Keratinocyte (primary cell): ENCODE results near the gene NDUFAF8. TPM values are rescaled to one million over a fixed set of nuclear protein-coding genes. Genes with fewer than 3 reads are reported as not detected.

Experiments
- DNase-seq: peaks from one replicate; pipeline ENCODE4 v3.0.0-alpha.2; 2011; ENCODE audit warnings: low read depth, missing footprints, low spot score
- FAIRE-seq: peaks from 2 replicates; lab custom pipeline; 2011; peaks lifted over from hg19 to GRCh38; lab: Jason Lieb, UNC
- H2AFZ ChIP-seq: 2 replicates; pipeline ENCODE4 v1.6.0; 2012; ENCODE audit warnings: low read length, control low read depth, inconsistent platforms; ENCODE audit not compliant: control insufficient read depth
- H3K27ac ChIP-seq: 2 replicates; pipeline ENCODE4 v1.5.1; 2011; ENCODE audit warnings: low read length; ENCODE audit not compliant: control insufficient read depth, insufficient read depth
- H3K27me3 ChIP-seq: 3 replicates; pipeline ENCODE4 v1.6.0; 2011; ENCODE audit warnings: low read length; ENCODE audit not compliant: control insufficient read depth, insufficient read depth; ENCODE audit errors: extremely low read depth
- H3K36me3 ChIP-seq, 2 experiments: 2 replicates in 1 of 2; 3 replicates in 1 of 2; pipeline ENCODE4 v1.5.1; 2011; ENCODE audit warnings: low read length in 2 of 2, mild to moderate bottlenecking in 1 of 2; ENCODE audit not compliant: control insufficient read depth in 2 of 2, insufficient read depth in 2 of 2; ENCODE audit errors: extremely low read depth in 1 of 2
- H3K4me1 ChIP-seq: 3 replicates; pipeline ENCODE4 v1.5.1; 2011; ENCODE audit warnings: low read length; ENCODE audit not compliant: control insufficient read depth, insufficient read depth; ENCODE audit errors: extremely low read depth
- H3K4me2 ChIP-seq: 3 replicates; pipeline ENCODE4 v1.6.0; 2011; ENCODE audit warnings: low read depth, low read length; ENCODE audit not compliant: control insufficient read depth, insufficient read depth; ENCODE audit errors: extremely low read depth
- H3K4me3 ChIP-seq, 3 experiments: fragments of 200-600 bp in 1 of 3; sonication (generic) in 1 of 3; 2 replicates in 2 of 3; 3 replicates in 1 of 3; pipeline ENCODE4 v1.5.1; 2011 to 2016; ENCODE audit warnings: low read length in 3 of 3, mild to moderate bottlenecking in 3 of 3, control low read depth in 2 of 3, inconsistent platforms in 1 of 3, low read depth in 1 of 3, mixed read lengths in 1 of 3, mixed run types in 1 of 3, moderate library complexity in 1 of 3; ENCODE audit not compliant: control insufficient read depth in 2 of 3, insufficient read depth in 2 of 3; ENCODE audit errors: extremely low read depth in 1 of 3
- H3K79me2 ChIP-seq: 2 replicates; pipeline ENCODE4 v1.6.0; 2012; ENCODE audit warnings: low read length; ENCODE audit not compliant: control insufficient read depth, insufficient read depth
- H3K9ac ChIP-seq: 3 replicates; pipeline ENCODE4 v1.6.0; 2011; ENCODE audit warnings: low read length; ENCODE audit not compliant: control insufficient read depth, insufficient read depth; ENCODE audit errors: extremely low read depth
- H3K9me1 ChIP-seq: 3 replicates; pipeline ENCODE4 v1.6.0; 2011; ENCODE audit warnings: low read length; ENCODE audit not compliant: control insufficient read depth, insufficient read depth; ENCODE audit errors: extremely low read depth
- H3K9me3 ChIP-seq: 2 replicates; pipeline ENCODE4 v1.5.1; 2012; ENCODE audit warnings: low read depth, low read length; ENCODE audit not compliant: control insufficient read depth
- H4K20me1 ChIP-seq: 3 replicates; pipeline ENCODE4 v1.6.0; 2011; ENCODE audit warnings: low read length; ENCODE audit not compliant: control insufficient read depth, insufficient read depth; ENCODE audit errors: extremely low read depth
- EZH2 ChIP-seq: IDR thresholded peaks from one replicate; pipeline ENCODE4 v1.6.1; 2012; ENCODE audit warnings: inconsistent platforms, mild to moderate bottlenecking, low read length, moderate library complexity
- dilution Hi-C: fragments of 300-500 bp; cut with MboI; formaldehyde crosslinking; loops from one replicate; pipeline ENCODE4 v1.7.0; 2020; ENCODE audit warnings: low sequenced_read_pairs; ENCODE audit not compliant: extremely low pct_ligation_motif_present
- polyA plus RNA-seq, 5 experiments: library from polyadenylated mRNA; depleted of rRNA in 3 of 5; stranded (reverse) in 3 of 5; stranded (forward) in 1 of 5; unstranded in 1 of 5; fragments of >200 nt; gene quantifications; 1 replicate in 1 of 5; 2 replicates in 3 of 5; 3 replicates in 1 of 5; pipeline versions ENCODE4 v1.2.1 to v1.2.3, GENCODE V29; 2011 to 2012; ENCODE audit warnings: missing spikeins in 2 of 5, low read depth in 1 of 5, low replicate concordance in 1 of 5
- TF ChIP-seq, protein P1 (sequence below), 3 experiments: IDR thresholded peaks in 1 of 3; conservative IDR thresholded peaks in 1 of 3; optimal IDR thresholded peaks in 1 of 3; 2 replicates in 2 of 3; 3 replicates in 1 of 3; pipeline versions ENCODE3 to v1.5.1; 2011; ENCODE audit warnings: low read length in 3 of 3, mild to moderate bottlenecking in 3 of 3, moderate library complexity in 2 of 3, control low read depth in 1 of 3, inconsistent platforms in 1 of 3; ENCODE audit not compliant: insufficient read depth in 2 of 3; ENCODE audit errors: extremely low read depth in 1 of 3

NDUFAF8 gene
- polyA plus RNA-seq, 1 donor (not counting 4 experiments of a cell fraction or from before 2014, with no cell fraction given) = 171 TPM

- FAIRE-seq (no peak), DNase-seq (no peak)
- no peaks in the 10 kb centered on the region for H3K4me1 ChIP-seq
- H3K79me2 ChIP-seq = no peaks in the 10 kb centered on the region
- no peak overlapping the region for H3K27ac ChIP-seq
- no peaks in the 10 kb centered on the region for H3K9me3 ChIP-seq
- no peaks in the 10 kb centered on the region for H3K9me1 ChIP-seq
- TF ChIP-seq, protein P1, sequence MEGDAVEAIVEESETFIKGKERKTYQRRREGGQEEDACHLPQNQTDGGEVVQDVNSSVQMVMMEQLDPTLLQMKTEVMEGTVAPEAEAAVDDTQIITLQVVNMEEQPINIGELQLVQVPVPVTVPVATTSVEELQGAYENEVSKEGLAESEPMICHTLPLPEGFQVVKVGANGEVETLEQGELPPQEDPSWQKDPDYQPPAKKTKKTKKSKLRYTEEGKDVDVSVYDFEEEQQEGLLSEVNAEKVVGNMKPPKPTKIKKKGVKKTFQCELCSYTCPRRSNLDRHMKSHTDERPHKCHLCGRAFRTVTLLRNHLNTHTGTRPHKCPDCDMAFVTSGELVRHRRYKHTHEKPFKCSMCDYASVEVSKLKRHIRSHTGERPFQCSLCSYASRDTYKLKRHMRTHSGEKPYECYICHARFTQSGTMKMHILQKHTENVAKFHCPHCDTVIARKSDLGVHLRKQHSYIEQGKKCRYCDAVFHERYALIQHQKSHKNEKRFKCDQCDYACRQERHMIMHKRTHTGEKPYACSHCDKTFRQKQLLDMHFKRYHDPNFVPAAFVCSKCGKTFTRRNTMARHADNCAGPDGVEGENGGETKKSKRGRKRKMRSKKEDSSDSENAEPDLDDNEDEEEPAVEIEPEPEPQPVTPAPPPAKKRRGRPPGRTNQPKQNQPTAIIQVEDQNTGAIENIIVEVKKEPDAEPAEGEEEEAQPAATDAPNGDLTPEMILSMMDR (optimal IDR thresholded peaks at IDR 0.05 in 1 of 3, IDR thresholded peaks at IDR 0.05 in 1 of 3, conservative IDR thresholded peaks at IDR 0.05 in 1 of 3; ENCODE audit: extremely low read depth in 1 of 3, insufficient read depth in 2 of 3, low read length in 3 of 3) = no peak
- no peak for TF ChIP-seq EZH2
- no peak overlapping the region for H3K9ac ChIP-seq
- peaks cover 27 to 32% of the 10 kb centered on the region in 2 experiments for H3K36me3 ChIP-seq
- no peak overlapping the region for H3K4me2 ChIP-seq
- no peak overlapping the region for H2AFZ ChIP-seq
- no peaks in the 10 kb centered on the region for H4K20me1 ChIP-seq
- H3K27me3 ChIP-seq = no peaks in the 10 kb centered on the region
- dilution Hi-C loops = no loop called here
- no peak overlapping the region for H3K4me3 ChIP-seq
Observed at GRCh38 chr17:81264640-81265039, 25.5 kb downstream of the NDUFAF8 start.

DNA sequence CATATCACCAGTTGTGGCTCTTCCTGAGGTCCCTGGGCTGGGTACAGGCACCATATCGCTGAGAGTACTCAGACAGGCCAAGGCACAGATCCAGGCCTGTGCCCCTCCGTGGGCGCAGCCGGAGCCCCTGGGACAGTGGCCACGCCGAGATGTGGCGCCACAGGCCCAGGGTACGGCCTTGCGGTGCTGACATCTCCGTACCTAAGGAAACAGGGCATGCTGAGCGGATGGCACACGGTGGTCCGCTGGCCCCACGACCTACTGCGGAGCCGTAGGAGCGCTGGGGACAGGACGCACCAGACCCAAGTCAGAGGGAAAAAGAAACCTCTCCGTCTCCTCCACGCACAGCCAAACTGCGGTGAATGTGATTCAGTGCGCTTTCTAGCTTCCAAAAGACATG lies 26.5 kb downstream of the NDUFAF8 start:
- H3K27me3 ChIP-seq = no peaks in the 10 kb centered on the region
- dilution Hi-C loops = no loop called here
- no peak overlapping the region for H3K27ac ChIP-seq
- peaks cover 4% of the 10 kb centered on the region for H4K20me1 ChIP-seq
- no peak for FAIRE-seq
- peaks cover 26 to 34% of the 10 kb centered on the region in 2 experiments for H3K36me3 ChIP-seq
- H3K9ac ChIP-seq = no peak overlapping the region
- H2AFZ ChIP-seq = no peak overlapping the region
- no peaks in the 10 kb centered on the region for H3K9me3 ChIP-seq
- H3K9me1 ChIP-seq = peaks cover 2% of the 10 kb centered on the region
- H3K4me1 ChIP-seq = no peaks in the 10 kb centered on the region
- TF ChIP-seq, protein P1 (optimal IDR thresholded peaks at IDR 0.05 in 1 of 3, IDR thresholded peaks at IDR 0.05 in 1 of 3, conservative IDR thresholded peaks at IDR 0.05 in 1 of 3; ENCODE audit: extremely low read depth in 1 of 3, insufficient read depth in 2 of 3, low read length in 3 of 3) = no peak
- no peak for TF ChIP-seq EZH2
- H3K4me2 ChIP-seq = no peak overlapping the region
- H3K79me2 ChIP-seq = no peaks in the 10 kb centered on the region
- H3K4me3 ChIP-seq = no peak overlapping the region
- no peak for DNase-seq
